ENCODE measurements around the gene ARHGAP45. TPM values are rescaled to one million over a fixed set of nuclear protein-coding genes. Genes with fewer than 3 reads are reported as not detected.

Gene ARHGAP45
- total RNA-seq, result 0.26 and 0.47 TPM in 2 replicates

GRCh38 chr19:1066748-1067340 is at the start of gene ARHGAP45:
ARHGAP45 (plus strand) TSS chr19:1067167; CDS start chr19:1067406, 239 bp downstream.

GRCh38 chr19:1020868-1021425 is 46.0 kb upstream of the ARHGAP45 start, which contains the start of gene TMEM259:
TMEM259 (minus strand) TSS chr19:1021123; CDS start chr19:1020996, 127 bp downstream.

GRCh38 chr19:1025960-1026782 is 40.8 kb upstream of the ARHGAP45 start, which contains the start of gene CNN2:
CNN2 (plus strand) TSS chr19:1026608; CDS start chr19:1026662, 54 bp downstream.

GRCh38 chr19:1039646-1040475 is 27.1 kb upstream of the ARHGAP45 start, which contains the start of gene ABCA7:
ABCA7 (plus strand) TSS chr19:1040107; CDS start chr19:1041362, 1,255 bp downstream.

GRCh38 chr19:1094978-1095701 is 28.2 kb downstream of the ARHGAP45 start, which contains the start of gene POLR2E:
POLR2E (minus strand) TSS chr19:1095375; CDS start chr19:1095315, 60 bp downstream.

GRCh38 chr19:1103708-1104310 is 36.8 kb downstream of the ARHGAP45 start, which contains the start of gene GPX4:
GPX4 (plus strand) TSS chr19:1103994; CDS start chr19:1104044, 50 bp downstream.

Other genes starting within 250 kb of the ARHGAP45 start
- gene PLPPR3, start 245.2 kb upstream of the ARHGAP45 start, total RNA-seq, result 0.09 and 1.6 TPM in 2 replicates
- not detected in 2 replicates for gene AZU1, start 239.3 kb upstream of the ARHGAP45 start, total RNA-seq
- 2.0 TPM in 1 of 2 replicates, not detected in the other for gene PRTN3, start 226.2 kb upstream of the ARHGAP45 start, total RNA-seq
- 3.4 and 8.4 TPM in 2 replicates for gene ELANE, start 214.9 kb upstream of the ARHGAP45 start, total RNA-seq
- 190 and 206 TPM in 2 replicates for gene CFD, start 207.5 kb upstream of the ARHGAP45 start, total RNA-seq
- gene MED16, start 174.0 kb upstream of the ARHGAP45 start, total RNA-seq, result 42.2 and 44.2 TPM in 2 replicates
- gene RNU6-9, start 173.7 kb upstream of the ARHGAP45 start, total RNA-seq, result not detected in 2 replicates
- 41.7 and 52.9 TPM in 2 replicates for gene R3HDM4, start 153.9 kb upstream of the ARHGAP45 start, total RNA-seq
- gene KISS1R, start 149.8 kb upstream of the ARHGAP45 start, total RNA-seq, result not detected in 2 replicates
- 4.1 and 7.2 TPM in 2 replicates for gene ARID3A, start 141.1 kb upstream of the ARHGAP45 start, total RNA-seq
- 41.4 and 55.8 TPM in 2 replicates for gene WDR18, start 82.8 kb upstream of the ARHGAP45 start, total RNA-seq
- 0.70 and 1.4 TPM in 2 replicates for gene GRIN3B, start 66.7 kb upstream of the ARHGAP45 start, total RNA-seq
- gene TMEM259, start 46.0 kb upstream of the ARHGAP45 start, total RNA-seq, result 158 and 167 TPM in 2 replicates
- not detected in 2 replicates for gene RNU6-2, start 45.6 kb upstream of the ARHGAP45 start, total RNA-seq
- 279 and 398 TPM in 2 replicates for gene CNN2, start 40.6 kb upstream of the ARHGAP45 start, total RNA-seq
- gene ABCA7, start 27.1 kb upstream of the ARHGAP45 start, total RNA-seq, result 3.1 and 3.3 TPM in 2 replicates
- 132 and 219 TPM in 2 replicates for gene POLR2E, start 28.2 kb downstream of the ARHGAP45 start, total RNA-seq
- 700 and 909 TPM in 2 replicates for gene GPX4, start 36.8 kb downstream of the ARHGAP45 start, total RNA-seq
- gene SBNO2, start 107.1 kb downstream of the ARHGAP45 start, total RNA-seq, result 35.7 and 47.0 TPM in 2 replicates
- 51.6 and 71.1 TPM in 2 replicates for gene STK11, start 138.6 kb downstream of the ARHGAP45 start, total RNA-seq
- 3.3 and 5.3 TPM in 2 replicates for gene CBARP, start 170.8 kb downstream of the ARHGAP45 start, total RNA-seq
- gene ATP5F1D, start 174.6 kb downstream of the ARHGAP45 start, total RNA-seq, result 86.9 and 99.1 TPM in 2 replicates
- gene MIDN, start 181.4 kb downstream of the ARHGAP45 start, total RNA-seq, result 30.0 and 35.2 TPM in 2 replicates
- 265 and 266 TPM in 2 replicates for gene CIRBP, start 202.2 kb downstream of the ARHGAP45 start, total RNA-seq
- 68.3 and 69.5 TPM in 2 replicates for gene FAM174C, start 208.4 kb downstream of the ARHGAP45 start, total RNA-seq
- gene EFNA2, start 218.7 kb downstream of the ARHGAP45 start, total RNA-seq, result not detected in 2 replicates

Measured in pericardium fibroblast (primary cell).